H1 (cell line): ENCODE data around the gene PSME3. TPM values are rescaled to one million over a fixed set of nuclear protein-coding genes. Genes with fewer than 3 reads are reported as not detected.

Source experiments
- CTCF ChIA-PET: fragments of 300-600 bp; sonication (Branson Sonifier 250); formaldehyde crosslinking; loops from one replicate; lab custom pipeline; 2021; ENCODE audit not compliant: partially characterized antibody; lab: Charles Lee
- POLR2A ChIA-PET: fragments of 300-600 bp; sonication (Branson Sonifier 250); formaldehyde crosslinking; loops from one replicate; lab custom pipeline; 2021; ENCODE audit warnings: inconsistent platforms; ENCODE audit not compliant: partially characterized antibody; lab: Charles Lee
- DNase-seq, 2 experiments: peaks; one replicate each; pipeline versions ENCODE4 v3.0.0 to v3.0.0-alpha.2; 2010 to 2022; ENCODE audit warnings: low spot score in 2 of 2, low read depth in 1 of 2, mixed read lengths in 1 of 2
- FAIRE-seq: peaks from 2 replicates; lab custom pipeline; 2011; peaks lifted over from hg19 to GRCh38; lab: Jason Lieb, UNC
- H2AFZ ChIP-seq: 2 replicates; pipeline ENCODE4 v1.8.1; 2012; ENCODE audit warnings: low read length, inconsistent platforms
- H2AK5ac ChIP-seq: 2 replicates; pipeline ENCODE4 v1.6.1; 2013; ENCODE audit warnings: low read depth, low read length
- H2BK120ac ChIP-seq: replicated peaks from 2 replicates; pipeline ENCODE3; 2013; ENCODE audit warnings: low read depth, low read length, inconsistent platforms
- H2BK12ac ChIP-seq: 2 replicates; pipeline ENCODE4 v1.6.1; 2013; ENCODE audit warnings: low read depth, low read length
- H2BK15ac ChIP-seq: 2 replicates; pipeline ENCODE4 v1.6.1; 2013; ENCODE audit warnings: low read length
- H2BK20ac ChIP-seq: 2 replicates; pipeline ENCODE4 v1.6.1; 2013; ENCODE audit warnings: low read length
- H2BK5ac ChIP-seq: 2 replicates; pipeline ENCODE4 v1.6.1; 2013; ENCODE audit warnings: low read depth, low read length
- H3K14ac ChIP-seq: 2 replicates; pipeline ENCODE4 v1.6.1; 2013; ENCODE audit warnings: inconsistent platforms; ENCODE audit not compliant: insufficient read length
- H3K18ac ChIP-seq: 2 replicates; pipeline ENCODE4 v1.6.1; 2013; ENCODE audit warnings: low read length; ENCODE audit errors: extremely low read depth
- H3K23ac ChIP-seq: 2 replicates; pipeline ENCODE4 v1.6.1; 2013; ENCODE audit warnings: inconsistent platforms; ENCODE audit not compliant: insufficient read length
- H3K23me2 ChIP-seq: 2 replicates; pipeline ENCODE4 v1.6.1; 2013; ENCODE audit warnings: low read depth, low read length
- H3K27ac ChIP-seq: 2 replicates; pipeline ENCODE4 v1.6.1; 2011; ENCODE audit warnings: low read depth, low read length, inconsistent platforms
- H3K27me3 ChIP-seq, 4 experiments: replicated peaks in 1 of 4; 1 replicate in 1 of 4; 2 replicates in 3 of 4; pipeline versions ENCODE4 v1.6.1 to v1.8.1; 2011 to 2013; ENCODE audit warnings: low read length in 3 of 4, mild to moderate bottlenecking in 3 of 4, inconsistent platforms in 2 of 4, mixed read lengths in 2 of 4, moderate library complexity in 1 of 4; ENCODE audit not compliant: control insufficient read depth in 3 of 4, insufficient read depth in 3 of 4; ENCODE audit errors: extremely low read depth in 1 of 4
- H3K36me3 ChIP-seq, 4 experiments: 2 replicates each; pipeline versions ENCODE4 v1.6.1 to v1.8.1; 2011 to 2013; ENCODE audit warnings: mild to moderate bottlenecking in 4 of 4, low read length in 3 of 4, moderate library complexity in 2 of 4, control low read depth in 1 of 4, inconsistent platforms in 1 of 4; ENCODE audit not compliant: insufficient read depth in 4 of 4, control insufficient read depth in 2 of 4
- H3K4ac ChIP-seq: replicated peaks from 2 replicates; pipeline ENCODE3; 2013; ENCODE audit warnings: low read length, low read depth, mixed read lengths, inconsistent platforms; ENCODE audit not compliant: insufficient read length
- H3K4me1 ChIP-seq, 4 experiments: replicated peaks in 1 of 4; 1 replicate in 1 of 4; 2 replicates in 3 of 4; pipeline versions ENCODE4 v1.6.1 to v1.8.1; 2011 to 2013; ENCODE audit warnings: low read length in 3 of 4, inconsistent platforms in 2 of 4, mixed read lengths in 1 of 4; ENCODE audit not compliant: insufficient read depth in 4 of 4, control insufficient read depth in 3 of 4
- H3K4me2 ChIP-seq, 2 experiments: 2 replicates each; pipeline versions ENCODE4 v1.6.1 to v1.8.1; 2011 to 2013; ENCODE audit warnings: low read depth in 2 of 2, low read length in 2 of 2, control low read depth in 1 of 2, inconsistent platforms in 1 of 2, mild to moderate bottlenecking in 1 of 2; ENCODE audit not compliant: insufficient read depth in 1 of 2
- H3K4me3 ChIP-seq, 4 experiments: fragments of 200-600, 300-600 bp in 1 of 4; sonication (generic), shearing (Covaris generic), sonication (Bioruptor Twin) in 1 of 4; 2 replicates each; pipeline versions ENCODE4 v1.5.1 to v1.8.1; 2011 to 2016; ENCODE audit warnings: low read length in 4 of 4, low read depth in 3 of 4, control low read depth in 2 of 4, inconsistent platforms in 2 of 4, mild to moderate bottlenecking in 2 of 4, mixed read lengths in 1 of 4, moderate library complexity in 1 of 4; ENCODE audit not compliant: insufficient read depth in 2 of 4; ENCODE audit errors: extremely low read depth in 1 of 4
- H3K56ac ChIP-seq: replicated peaks from 2 replicates; pipeline ENCODE3; 2013; ENCODE audit warnings: low read depth, mild to moderate bottlenecking, mixed read lengths, low read length, inconsistent platforms; ENCODE audit not compliant: insufficient read length
- H3K79me1 ChIP-seq: 2 replicates; pipeline ENCODE4 v1.6.1; 2013; ENCODE audit warnings: low read depth, low read length, control low read depth
- H3K79me2 ChIP-seq, 2 experiments: 2 replicates each; pipeline versions ENCODE4 v1.6.1 to v1.8.1; 2012 to 2013; ENCODE audit warnings: low read length in 2 of 2, mild to moderate bottlenecking in 2 of 2, inconsistent platforms in 1 of 2; ENCODE audit not compliant: insufficient read depth in 2 of 2, control insufficient read depth in 1 of 2
- H3K9ac ChIP-seq, 4 experiments: replicated peaks in 1 of 4; 1 replicate in 1 of 4; 2 replicates in 3 of 4; pipeline versions ENCODE4 v1.6.1 to v1.8.1; 2011 to 2013; ENCODE audit warnings: low read depth in 3 of 4, low read length in 3 of 4, control low read depth in 2 of 4, mild to moderate bottlenecking in 2 of 4, moderate library complexity in 2 of 4, inconsistent platforms in 1 of 4; ENCODE audit errors: extremely low read depth in 1 of 4
- H3K9me3 ChIP-seq, 2 experiments: 2 replicates each; pipeline versions ENCODE4 v1.6.1 to v1.8.1; 2012 to 2013; ENCODE audit warnings: mild to moderate bottlenecking in 2 of 2, moderate library complexity in 2 of 2, control low read depth in 1 of 2, inconsistent platforms in 1 of 2, low read depth in 1 of 2, low read length in 1 of 2, mixed read lengths in 1 of 2; ENCODE audit not compliant: insufficient read depth in 2 of 2
- H4K20me1 ChIP-seq, 2 experiments: replicated peaks in 1 of 2; 2 replicates each; pipeline versions ENCODE3 to v1.8.1; 2011 to 2013; ENCODE audit warnings: inconsistent platforms in 2 of 2, low read length in 2 of 2, mild to moderate bottlenecking in 1 of 2; ENCODE audit not compliant: insufficient read depth in 2 of 2, control insufficient read depth in 1 of 2
- H4K5ac ChIP-seq: 2 replicates; pipeline ENCODE4 v1.6.1; 2013; ENCODE audit warnings: low read length, low read depth, mixed read lengths, inconsistent platforms; ENCODE audit not compliant: insufficient read length
- H4K8ac ChIP-seq: 2 replicates; pipeline ENCODE4 v1.8.0; 2013; ENCODE audit warnings: mild to moderate bottlenecking, moderate library complexity, low read length, inconsistent platforms; ENCODE audit not compliant: insufficient read depth; ENCODE audit errors: extremely low read depth
- H4K91ac ChIP-seq: replicated peaks from 2 replicates; pipeline ENCODE3; 2013; ENCODE audit warnings: low read length, mixed read lengths, inconsistent platforms; ENCODE audit not compliant: insufficient read length
- KDM1A ChIP-seq: fragments of 200-600, 300-600 bp; sonication (generic); IDR thresholded peaks from 2 replicates; pipeline ENCODE4 v1.7.1; 2016; ENCODE audit warnings: mild to moderate bottlenecking, low read length, borderline replicate concordance
- MAFK ChIP-seq: IDR thresholded peaks from 2 replicates; pipeline ENCODE4 v1.6.1; 2012; ENCODE audit warnings: low read depth, mild to moderate bottlenecking, improper control_type of control experiment, low read length
- PHF8 ChIP-seq: fragments of 200-600 bp; sonication (generic); conservative IDR thresholded peaks from 2 replicates; pipeline ENCODE4 v1.7.1; 2012; ENCODE audit warnings: low read depth, mild to moderate bottlenecking, inconsistent platforms, low read length, moderate library complexity
- POLR2A ChIP-seq, 2 experiments: IDR thresholded peaks; 1 replicate in 1 of 2; 2 replicates in 1 of 2; pipeline ENCODE4 v1.6.1; 2011; ENCODE audit warnings: low read depth in 2 of 2, low read length in 2 of 2, mild to moderate bottlenecking in 2 of 2; ENCODE audit errors: control extremely low read depth in 1 of 2
- RXRA ChIP-seq: IDR thresholded peaks from 2 replicates; pipeline ENCODE4 v1.6.1; 2011; ENCODE audit warnings: low read depth, mild to moderate bottlenecking, low read length, moderate library complexity; ENCODE audit not compliant: insufficient read depth
- WGBS, 2 experiments: shearing (Covaris generic) in 1 of 2; methylation state at CpG; one replicate each; pipeline versions ENCODE4 v1.1.6 to v1.1.7; 2013 to 2015; ENCODE audit warnings: low lambda C conversion rate in 2 of 2, mixed read lengths in 2 of 2, inconsistent platforms in 1 of 2, low coverage in 1 of 2, missing lambda C conversion rate in 1 of 2; ENCODE audit not compliant: insufficient replicate concordance in 2 of 2, insufficient coverage in 1 of 2, insufficient read length in 1 of 2; ENCODE audit errors: extremely low coverage in 1 of 2, missing lambda C conversion rate in 1 of 2; 5-methylcytosine and 5-hydroxymethylcytosine counted together
- polyA plus RNA-seq, 7 experiments: library from polyadenylated mRNA; depleted of rRNA in 3 of 7; stranded (reverse) in 5 of 7; unstranded in 2 of 7; fragments of >200 nt in 5 of 7; fragments of 200-250 nt in 2 of 7; gene quantifications; 1 replicate in 5 of 7; 2 replicates in 1 of 7; 4 replicates in 1 of 7; pipeline versions ENCODE4 v1.2.1 to v1.2.3, GENCODE V29; 2011 to 2013; ENCODE audit warnings: missing spikeins in 2 of 7, mixed read lengths in 2 of 7
- total RNA-seq: library from RNA; stranded (reverse); fragmentation: NEBNext Ultra II Directional; extraction: Animal tissue kit (Norgen Biotek cat#: 25700); gene quantifications from 2 replicates; pipeline ENCODE4 v1.2.1, GENCODE V29; 2021

PSME3 gene
- total and polyA plus RNA-seq, 2 of the 8 experiments (the other 6 are each of a cell fraction or from before 2014, with no cell fraction given): 149 to 224 TPM

GRCh38 chr17:42846594-42847280, 13.5 kb downstream of the PSME3 start:
- Histone ChIP-seq H4K5ac (no peak overlapping the region), H3K56ac (no peak overlapping the region), H2BK12ac (no peak overlapping the region), H3K27ac (no peak overlapping the region), H3K4me2 (no peak overlapping the region), H3K4me1 (no peaks in the 10 kb centered on the region; a peak in 1 of 7 replicates), H2BK120ac (no peak overlapping the region), H2BK5ac (no peak overlapping the region), H3K79me2 (no peaks in the 10 kb centered on the region), H3K79me1 (no peaks in the 10 kb centered on the region), H3K4ac (no peak overlapping the region), H2AK5ac (no peak overlapping the region), H4K91ac (no peak overlapping the region), H3K18ac (no peak overlapping the region), H3K27me3 (no peaks in the 10 kb centered on the region; a peak in 1 of 7 replicates), H2AFZ (no peak overlapping the region), H3K23ac (no peak overlapping the region), H2BK20ac (no peak overlapping the region), H3K36me3 (peaks cover 21 to 37% (median 28%) of the 10 kb centered on the region in 4 experiments), H3K14ac (no peak overlapping the region), H3K9me3 (no peaks in the 10 kb centered on the region), H3K23me2 (no peaks in the 10 kb centered on the region), H3K9ac (no peak overlapping the region), H2BK15ac (no peak overlapping the region), H4K20me1 (peaks cover 13 to 19% of the 10 kb centered on the region in 2 experiments), H3K4me3 (no peak overlapping the region), H4K8ac (no peak overlapping the region; the same call in 1 of the 2 replicates)
- ChIA-PET CTCF (interaction anchor here (0.7 to 8.9 kb wide), 11 partner anchors 8 to 107 kb away, joined by 3 to 141 read pairs (median 4); no protein-coding TSS in a partner anchor), POLR2A (interaction anchor here (0.5 to 10.4 kb wide), 12 partner anchors 8 to 155 kb away, joined by 3 to 111 read pairs (median 4); partner anchors contain the start of gene PSME3)
- no peak for DNase-seq
- TF ChIP-seq MAFK: no peak
- peak in 1 of 2 experiments; percentile 43; a peak in 1 of 3 replicates for TF ChIP-seq POLR2A (IDR thresholded peaks at IDR 0.05; ENCODE audit: control extremely low read depth in 1 of 2, low read depth in 2 of 2, low read length in 2 of 2)
- TF ChIP-seq KDM1A: no peak
- TF ChIP-seq PHF8: no peak
- no peak for TF ChIP-seq RXRA
- 88% methylated on average over 9 of the region's 9 CpGs; no CpG with 5 or more reads in 1 of the 2 experiments for WGBS, 2 experiments
- FAIRE-seq: no peak
